ENCODE measurements around the gene EPHA10.

Gene EPHA10

DNA sequence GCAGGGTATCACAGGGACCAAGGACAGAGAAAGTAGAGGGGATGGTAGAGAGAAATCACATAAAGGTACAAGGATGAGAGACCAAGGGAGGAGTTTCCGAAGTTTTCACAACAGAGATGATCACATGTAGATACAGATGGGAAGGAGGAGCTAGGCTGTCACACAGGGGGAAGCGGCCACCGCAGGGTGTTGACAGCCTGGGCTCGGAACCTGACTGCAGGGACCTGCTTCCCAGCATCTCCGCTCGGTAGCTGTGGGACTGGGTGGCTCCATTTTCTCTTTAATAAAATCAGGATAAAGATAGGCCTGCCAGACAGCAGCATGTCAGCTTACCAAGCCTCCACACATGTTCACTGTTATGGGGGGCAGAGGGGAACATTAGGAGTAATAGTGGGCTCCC, 40.3 kb downstream of the EPHA10 start:
- TF ChIP-seq, protein P1, sequence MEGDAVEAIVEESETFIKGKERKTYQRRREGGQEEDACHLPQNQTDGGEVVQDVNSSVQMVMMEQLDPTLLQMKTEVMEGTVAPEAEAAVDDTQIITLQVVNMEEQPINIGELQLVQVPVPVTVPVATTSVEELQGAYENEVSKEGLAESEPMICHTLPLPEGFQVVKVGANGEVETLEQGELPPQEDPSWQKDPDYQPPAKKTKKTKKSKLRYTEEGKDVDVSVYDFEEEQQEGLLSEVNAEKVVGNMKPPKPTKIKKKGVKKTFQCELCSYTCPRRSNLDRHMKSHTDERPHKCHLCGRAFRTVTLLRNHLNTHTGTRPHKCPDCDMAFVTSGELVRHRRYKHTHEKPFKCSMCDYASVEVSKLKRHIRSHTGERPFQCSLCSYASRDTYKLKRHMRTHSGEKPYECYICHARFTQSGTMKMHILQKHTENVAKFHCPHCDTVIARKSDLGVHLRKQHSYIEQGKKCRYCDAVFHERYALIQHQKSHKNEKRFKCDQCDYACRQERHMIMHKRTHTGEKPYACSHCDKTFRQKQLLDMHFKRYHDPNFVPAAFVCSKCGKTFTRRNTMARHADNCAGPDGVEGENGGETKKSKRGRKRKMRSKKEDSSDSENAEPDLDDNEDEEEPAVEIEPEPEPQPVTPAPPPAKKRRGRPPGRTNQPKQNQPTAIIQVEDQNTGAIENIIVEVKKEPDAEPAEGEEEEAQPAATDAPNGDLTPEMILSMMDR (IDR thresholded peaks at IDR 0.05; ENCODE audit: low read depth, low read length, missing control alignments) = no peak
- no peak overlapping the region for H3K4me3 ChIP-seq (replicated peaks; ENCODE audit: low read depth, low read length)
- no peak for DNase-seq (ENCODE audit: extremely low read depth, low read depth)

GRCh38 chr1:37723390-37724078, 41.4 kb downstream of the EPHA10 start:
- no peak overlapping the region for H3K4me3 ChIP-seq (replicated peaks; ENCODE audit: low read depth, low read length)
- TF ChIP-seq, protein P1 (IDR thresholded peaks at IDR 0.05; ENCODE audit: low read depth, low read length, missing control alignments) = no peak
- no peak for DNase-seq (ENCODE audit: extremely low read depth, low read depth)

GRCh38 chr1:37723072-37723389, 41.9 kb downstream of the EPHA10 start:
- DNase-seq (ENCODE audit: extremely low read depth, low read depth) = no peak
- no peak overlapping the region for H3K4me3 ChIP-seq (replicated peaks; ENCODE audit: low read depth, low read length)
- TF ChIP-seq, protein P1 (IDR thresholded peaks at IDR 0.05; ENCODE audit: low read depth, low read length, missing control alignments) = no peak

DNA sequence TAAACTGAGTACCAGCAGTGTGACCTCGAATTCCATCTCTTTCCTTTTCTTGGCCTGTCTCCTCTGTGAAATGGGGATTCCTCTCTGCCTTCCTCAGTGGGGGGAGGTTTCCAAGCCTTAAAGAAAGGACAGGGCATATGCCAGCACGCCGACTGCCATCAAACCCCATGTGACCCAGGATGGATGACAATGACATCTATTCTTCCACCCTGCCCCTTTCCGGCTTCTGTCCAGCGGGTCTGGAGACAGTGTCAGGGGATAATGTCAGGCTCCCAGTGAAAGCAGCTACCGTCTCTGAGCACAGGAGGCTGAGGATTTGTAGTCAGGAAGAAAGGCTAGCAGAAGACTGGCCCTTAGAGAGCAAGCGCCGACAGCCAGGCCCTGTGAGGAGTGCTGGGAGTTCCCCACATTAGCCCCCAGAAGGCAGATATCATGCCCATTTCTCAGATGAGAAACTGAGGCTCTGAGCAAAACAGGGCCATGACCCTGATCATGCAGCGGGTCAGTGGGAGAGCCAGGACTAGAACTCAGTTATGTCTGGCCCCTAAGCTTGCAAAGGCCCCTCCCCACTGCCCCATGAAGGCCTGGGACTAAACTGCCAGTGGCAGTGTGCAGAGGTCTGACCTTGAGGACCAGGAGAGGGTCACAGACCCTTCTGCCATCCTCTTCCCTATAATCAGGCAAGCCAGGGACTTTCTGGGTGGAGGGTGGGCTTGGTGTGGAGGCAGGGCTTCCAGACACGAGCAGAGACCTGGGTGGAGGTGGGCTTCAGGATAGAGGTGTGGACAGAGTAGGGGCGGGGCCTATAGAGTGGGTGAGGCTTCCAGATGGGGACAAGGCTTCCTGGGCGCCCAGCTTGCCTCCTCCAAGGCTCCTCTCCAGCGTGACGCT, 42.5 kb downstream of the EPHA10 start:
- H3K4me3 ChIP-seq (replicated peaks; ENCODE audit: low read depth, low read length) = no peak overlapping the region
- DNase-seq (ENCODE audit: extremely low read depth, low read depth) = no peak
- TF ChIP-seq, protein P1 (IDR thresholded peaks at IDR 0.05; ENCODE audit: low read depth, low read length, missing control alignments) = no peak

DNA sequence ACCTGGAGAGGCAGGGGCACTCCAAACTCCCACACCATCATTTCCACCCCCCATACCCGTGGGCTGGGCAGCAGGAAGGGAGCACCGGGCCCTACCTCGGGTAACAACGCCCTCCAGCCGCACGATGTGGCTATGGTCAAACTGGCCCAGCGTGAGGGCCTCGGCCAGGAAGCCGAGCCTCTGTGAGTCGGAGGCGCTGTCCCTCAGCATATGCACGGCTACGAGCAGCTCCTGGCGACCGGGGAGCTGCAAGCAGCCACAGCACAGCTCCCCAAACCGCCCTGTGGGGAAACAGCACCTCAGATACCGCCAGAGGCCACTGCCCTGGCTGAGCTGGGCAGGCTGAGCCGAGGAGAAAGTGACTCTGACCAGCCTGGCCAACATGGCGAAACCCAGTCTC, 43.4 kb downstream of the EPHA10 start:
- DNase-seq (ENCODE audit: extremely low read depth, low read depth) = no peak

DNA sequence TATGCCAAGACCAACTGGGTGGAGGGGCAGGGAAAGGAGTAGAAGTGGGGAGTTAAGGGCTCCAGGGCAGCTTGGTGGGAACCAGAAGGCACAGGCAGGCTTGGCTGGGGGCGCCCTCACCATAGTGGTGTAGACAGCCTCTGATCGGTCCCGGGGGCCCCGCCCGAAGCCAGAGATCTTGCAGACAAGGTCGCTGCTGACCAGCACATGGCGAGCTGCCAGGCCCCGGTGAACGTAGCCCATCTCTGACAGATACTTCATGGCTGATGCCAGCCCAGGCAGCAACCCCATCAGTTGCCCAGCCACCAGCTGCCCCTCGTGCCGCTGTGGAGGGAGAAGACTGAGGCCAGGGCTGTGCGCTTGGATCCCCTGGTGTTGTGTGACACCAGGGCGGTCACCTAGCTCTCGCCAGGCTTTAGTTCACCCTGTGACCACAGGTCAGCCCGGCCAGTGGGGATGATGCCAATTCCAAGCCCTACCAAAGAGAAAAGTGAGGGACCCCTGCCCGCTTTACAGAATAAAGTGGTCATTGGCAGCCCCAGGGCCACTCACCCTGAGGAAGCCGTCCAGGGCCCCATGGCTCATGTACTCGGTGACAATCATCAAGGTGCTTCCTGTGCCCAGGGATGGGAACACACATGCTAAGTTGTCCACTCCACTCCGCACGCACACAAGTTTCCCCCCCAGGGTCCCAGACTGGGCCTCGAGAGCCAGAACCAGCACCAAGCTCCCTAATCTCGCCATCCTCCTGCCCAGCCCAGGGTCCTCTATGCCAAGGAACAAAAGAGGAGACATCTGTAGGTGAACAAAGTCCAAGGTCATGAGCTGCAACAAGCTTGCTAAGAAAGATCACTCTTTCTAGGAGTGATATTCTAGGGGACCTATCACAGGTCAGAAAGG, 44.4 kb downstream of the EPHA10 start:
- TF ChIP-seq, protein P1 (IDR thresholded peaks at IDR 0.05; ENCODE audit: low read depth, low read length, missing control alignments) = no peak
- no peak for DNase-seq (ENCODE audit: extremely low read depth, low read depth)
- H3K4me3 ChIP-seq (replicated peaks; ENCODE audit: low read depth, low read length) = no peak overlapping the region

More for the DNA sequence above, 43.4 kb downstream of the EPHA10 start:
- H3K4me3 ChIP-seq (replicated peaks; ENCODE audit: low read depth, low read length) = no peak overlapping the region
- TF ChIP-seq, protein P1 (IDR thresholded peaks at IDR 0.05; ENCODE audit: low read depth, low read length, missing control alignments) = no peak
